ENCODE measurements around the gene OR9I1. TPM values are rescaled to one million over a fixed set of nuclear protein-coding genes. Genes with fewer than 3 reads are reported as not detected.

OR9I1 gene
- total RNA-seq, result not detected

GRCh38 chr11:58125469-58125868 lies at the start of gene OR9I1:
TSS of gene OR9I1 (minus strand) at chr11:58125530. CDS start at chr11:58119444, 6,086 bp downstream.
- no peak for DNase-seq

GRCh38 chr11:58165504-58166106 lies 40.3 kb upstream of the OR9I1 start:
- DNase-seq, result no peak

GRCh38 chr11:58164990-58165389 lies 39.7 kb upstream of the OR9I1 start:
- DNase-seq, result no peak

GRCh38 chr11:58164389-58164788 lies 39.1 kb upstream of the OR9I1 start:
- no peak for DNase-seq

- DNase-seq, result peak; percentile 1
Observed at GRCh38 chr11:58152781-58153180, 27.5 kb upstream of the OR9I1 start.

- DNase-seq, result no peak
Observed at GRCh38 chr11:58142761-58143160, 17.4 kb upstream of the OR9I1 start.

- no peak for DNase-seq
Observed at GRCh38 chr11:58135171-58135570, 9.8 kb upstream of the OR9I1 start.

GRCh38 chr11:58134151-58134550 lies 8.8 kb upstream of the OR9I1 start:
- no peak for DNase-seq

- DNase-seq, result no peak
Observed at GRCh38 chr11:58133309-58134076, 8.2 kb upstream of the OR9I1 start.

GRCh38 chr11:58127350-58127749 lies 2.0 kb upstream of the OR9I1 start:
- DNase-seq, result no peak

GRCh38 chr11:58121096-58121495 lies 4.2 kb downstream of the OR9I1 start:
- DNase-seq, result no peak

GRCh38 chr11:58097437-58097836 lies 27.9 kb downstream of the OR9I1 start:
- no peak for DNase-seq

- no peak for DNase-seq
Observed at GRCh38 chr11:58086528-58086927, 38.8 kb downstream of the OR9I1 start.

GRCh38 chr11:58075781-58076180 lies 49.5 kb downstream of the OR9I1 start:
- DNase-seq, result no peak

GRCh38 chr11:58070585-58070984 lies 54.7 kb downstream of the OR9I1 start:
- DNase-seq, result no peak

GRCh38 chr11:58068655-58069054 lies 56.7 kb downstream of the OR9I1 start:
- DNase-seq, result no peak

- DNase-seq, result no peak
Observed at GRCh38 chr11:58067685-58068084, 57.6 kb downstream of the OR9I1 start.

Other genes starting within 250 kb of the OR9I1 start
- not detected for gene OR9Q1, start 101.6 kb downstream of the OR9I1 start, total RNA-seq
- not detected for gene OR6Q1, start 94.6 kb downstream of the OR9I1 start, total RNA-seq
- not detected for gene OR9Q2, start 63.5 kb upstream of the OR9I1 start, total RNA-seq
- not detected for gene OR1S2, start 78.6 kb upstream of the OR9I1 start, total RNA-seq
- not detected for gene OR1S1, start 87.2 kb upstream of the OR9I1 start, total RNA-seq
- gene OR10Q1, start 103.4 kb upstream of the OR9I1 start, total RNA-seq, result not detected
- gene OR10W1, start 142.7 kb upstream of the OR9I1 start, total RNA-seq, result 0.51 TPM
- gene OR5B17, start 233.5 kb upstream of the OR9I1 start, total RNA-seq, result not detected